ENCODE data around the gene SULT4A1.

DNA sequence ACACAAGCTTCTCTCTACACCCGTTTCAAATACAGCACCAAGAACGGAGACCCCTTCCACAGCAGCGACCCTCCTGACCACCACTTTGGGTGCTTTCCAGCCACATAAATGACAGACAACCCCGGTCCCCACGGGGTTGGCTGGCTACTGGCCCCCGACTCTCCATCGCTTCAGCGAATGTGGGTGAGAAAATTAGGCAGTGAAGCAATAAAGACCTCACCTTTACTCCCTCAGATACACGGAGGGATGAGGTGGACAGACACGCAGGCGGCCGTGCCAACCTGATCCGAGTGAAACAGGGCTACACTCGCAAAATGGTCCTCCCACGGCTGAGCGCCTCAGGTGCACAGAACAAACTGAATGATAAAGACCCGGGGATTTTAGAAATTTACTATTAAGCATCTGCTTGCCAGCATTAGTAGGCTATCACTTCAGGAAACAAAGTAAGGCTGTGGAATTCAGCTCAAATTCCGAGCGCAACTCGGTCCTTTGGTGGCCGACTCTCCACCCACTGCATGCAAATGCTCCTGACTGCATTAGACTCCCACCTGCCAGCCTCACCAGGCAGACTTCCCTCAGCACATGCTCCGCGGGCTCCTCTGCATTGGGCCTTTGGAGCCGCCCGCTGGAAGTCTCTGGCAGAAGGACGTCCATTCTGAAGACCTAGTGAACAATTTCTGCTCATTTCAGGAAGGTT lies 37.4 kb downstream of the SULT4A1 start:
- TF ChIP-seq TARDBP (IDR thresholded peaks at IDR 0.05) (no peak), HDGF (IDR thresholded peaks at IDR 0.05; ENCODE audit: borderline replicate concordance) (no peak), FOXA1 (IDR thresholded peaks at IDR 0.05) (no peak), SP1 (IDR thresholded peaks at IDR 0.05) (no peak), SUZ12 (IDR thresholded peaks at IDR 0.05) (no peak), ARNT (IDR thresholded peaks at IDR 0.05) (no peak), FOXK2 (IDR thresholded peaks at IDR 0.05) (no peak), FOXM1 (IDR thresholded peaks at IDR 0.05; ENCODE audit: borderline replicate concordance) (no peak), L3MBTL2 (conservative IDR thresholded peaks at IDR 0.05) (no peak), ZNF384 (IDR thresholded peaks at IDR 0.05) (no peak), CTBP1 (IDR thresholded peaks at IDR 0.05; ENCODE audit: borderline replicate concordance) (no peak), LEF1 (IDR thresholded peaks at IDR 0.05; ENCODE audit: borderline replicate concordance) (no peak)

Data from HEK293T (cell line).